Stimulated activated naive B cell treated with anti-CD40 and anti-IgM and Interleukin-4, amounts not matched to agents 10 μg/mL and 1 μg/mL and 100 μg/mL, for 72 hours (primary cell): Measurements from ENCODE around the gene MPL.

Experiments used
- ATAC-seq, 2 donors: fragments of 150-1000 bp; cut with Tn5 transposase; replicated peaks; 2 replicates each; pipeline ENCODE4 v1.10.0; 2021; ENCODE audit warnings: moderate library complexity in 1 of 2
- DNase-seq: peaks from one replicate; pipeline ENCODE4 v3.0.0; 2021
- H3K27ac Mint-ChIP-seq: one replicate; pipeline ENCODE4 v1.8.0; 2022; ENCODE audit warnings: mild to moderate bottlenecking, mixed read lengths
- H3K27me3 Mint-ChIP-seq, 2 donors: one replicate each; pipeline ENCODE4 v1.8.0; 2022; ENCODE audit warnings: mixed read lengths in 2 of 2
- H3K36me3 Mint-ChIP-seq, 2 donors: one replicate each; pipeline ENCODE4 v1.8.0; 2022; ENCODE audit warnings: mixed read lengths in 2 of 2, mild to moderate bottlenecking in 1 of 2
- H3K4me1 Mint-ChIP-seq, 2 donors: one replicate each; pipeline ENCODE4 v1.8.0; 2022; ENCODE audit warnings: mixed read lengths in 2 of 2, mild to moderate bottlenecking in 1 of 2
- H3K4me3 Mint-ChIP-seq, 2 donors: one replicate each; pipeline ENCODE4 v1.8.0; 2022; ENCODE audit warnings: mild to moderate bottlenecking in 2 of 2, mixed read lengths in 2 of 2, moderate library complexity in 1 of 2
- H3K9me3 Mint-ChIP-seq, 2 donors: one replicate each; pipeline ENCODE4 v1.8.0; 2022; ENCODE audit warnings: mixed read lengths in 2 of 2, mild to moderate bottlenecking in 1 of 2

MPL gene

GRCh38 chr1:43349594-43350306 is 12.1 kb downstream of the MPL start:
- Mint-ChIP-seq H3K27ac (peak overlapping the region; percentile 97), H3K9me3 (no peaks in the 10 kb centered on the region), H3K4me1 (peaks cover 16 to 18% of the 10 kb centered on the region in 2 donors), H3K4me3 (peak overlapping the region; percentile 79 to 85), H3K27me3 (no peaks in the 10 kb centered on the region), H3K36me3 (peaks cover 3 to 4% of the 10 kb centered on the region in 2 donors)
- ATAC-seq (peak in 1 of 2 donors; percentile 24), DNase-seq (no peak)

- Mint-ChIP-seq H3K4me3 (no peak overlapping the region), H3K36me3 (peaks cover 4 to 5% of the 10 kb centered on the region in 2 donors), H3K4me1 (peaks cover 10 to 18% of the 10 kb centered on the region in 2 donors), H3K9me3 (no peaks in the 10 kb centered on the region), H3K27ac (peak overlapping the region; percentile 47), H3K27me3 (no peaks in the 10 kb centered on the region)
- DNase-seq (no peak), ATAC-seq (no peak)
Observed at GRCh38 chr1:43350976-43351375, 13.4 kb downstream of the MPL start.

GRCh38 chr1:43351421-43352350 is 14.1 kb downstream of the MPL start:
- peaks cover 4 to 5% of the 10 kb centered on the region in 2 donors for H3K36me3 Mint-ChIP-seq
- peak overlapping the region; percentile 43 for H3K27ac Mint-ChIP-seq
- no peaks in the 10 kb centered on the region for H3K27me3 Mint-ChIP-seq
- peaks cover 6 to 18% of the 10 kb centered on the region in 2 donors for H3K4me1 Mint-ChIP-seq
- ATAC-seq: no peak
- DNase-seq: no peak
- no peaks in the 10 kb centered on the region for H3K9me3 Mint-ChIP-seq
- no peak overlapping the region for H3K4me3 Mint-ChIP-seq

- Mint-ChIP-seq H3K36me3 (peaks cover 4 to 8% of the 10 kb centered on the region in 2 donors), H3K27me3 (no peaks in the 10 kb centered on the region), H3K9me3 (no peaks in the 10 kb centered on the region), H3K4me1 (peaks cover 11 to 18% of the 10 kb centered on the region in 2 donors), H3K27ac (no peak overlapping the region), H3K4me3 (no peak overlapping the region)
- DNase-seq (no peak), ATAC-seq (no peak)
Observed at GRCh38 chr1:43352351-43352705, 14.7 kb downstream of the MPL start.

GRCh38 chr1:43352881-43353280 is 15.3 kb downstream of the MPL start:
- Mint-ChIP-seq H3K27ac (no peak overlapping the region), H3K4me1 (peaks cover 13 to 16% of the 10 kb centered on the region in 2 donors), H3K4me3 (no peak overlapping the region), H3K27me3 (no peaks in the 10 kb centered on the region), H3K9me3 (no peaks in the 10 kb centered on the region), H3K36me3 (peaks cover 4 to 8% of the 10 kb centered on the region in 2 donors)
- no peak for ATAC-seq
- no peak for DNase-seq

GRCh38 chr1:43354471-43354870 is 16.9 kb downstream of the MPL start:
- peaks cover 4 to 8% of the 10 kb centered on the region in 2 donors for H3K36me3 Mint-ChIP-seq
- no peaks in the 10 kb centered on the region for H3K27me3 Mint-ChIP-seq
- H3K9me3 Mint-ChIP-seq: no peaks in the 10 kb centered on the region

GRCh38 chr1:43354936-43355335 is 17.3 kb downstream of the MPL start:
- no peak overlapping the region for H3K4me3 Mint-ChIP-seq
- ATAC-seq: no peak
- no peak overlapping the region for H3K27ac Mint-ChIP-seq
- H3K27me3 Mint-ChIP-seq: no peaks in the 10 kb centered on the region
- peaks cover 4 to 11% of the 10 kb centered on the region in 2 donors for H3K36me3 Mint-ChIP-seq
- peaks cover 14 to 28% of the 10 kb centered on the region in 2 donors for H3K4me1 Mint-ChIP-seq
- no peak for DNase-seq
- H3K9me3 Mint-ChIP-seq: no peaks in the 10 kb centered on the region

More at GRCh38 chr1:43354471-43354870, 16.9 kb downstream of the MPL start:
- DNase-seq: no peak
- no peak for ATAC-seq
- Mint-ChIP-seq H3K4me3 (no peak overlapping the region), H3K4me1 (peaks cover 14 to 23% of the 10 kb centered on the region in 2 donors), H3K27ac (no peak overlapping the region)

GRCh38 chr1:43357251-43357650 is 19.6 kb downstream of the MPL start:
- Mint-ChIP-seq H3K27me3 (no peaks in the 10 kb centered on the region), H3K4me3 (no peak overlapping the region)
- no peak for ATAC-seq

GRCh38 chr1:43358121-43358745 is 20.6 kb downstream of the MPL start:
- peaks cover 24 to 41% of the 10 kb centered on the region in 2 donors for H3K36me3 Mint-ChIP-seq
- no peaks in the 10 kb centered on the region for H3K27me3 Mint-ChIP-seq
- peak overlapping the region; percentile 90 to 92 for H3K4me3 Mint-ChIP-seq
- H3K27ac Mint-ChIP-seq: peak overlapping the region; percentile 96
- ATAC-seq: peak; percentile 49 to 51
- DNase-seq: peak; percentile 15
- H3K4me1 Mint-ChIP-seq: peaks cover 16 to 31% of the 10 kb centered on the region in 2 donors
- H3K9me3 Mint-ChIP-seq: no peaks in the 10 kb centered on the region

More at GRCh38 chr1:43357251-43357650, 19.6 kb downstream of the MPL start:
- DNase-seq: no peak
- H3K36me3 Mint-ChIP-seq: peaks cover 18 to 33% of the 10 kb centered on the region in 2 donors
- no peaks in the 10 kb centered on the region for H3K9me3 Mint-ChIP-seq
- H3K27ac Mint-ChIP-seq: no peak overlapping the region
- H3K4me1 Mint-ChIP-seq: peaks cover 18 to 31% of the 10 kb centered on the region in 2 donors

GRCh38 chr1:43358746-43359693 is 21.4 kb downstream of the MPL start, which contains the start of gene CDC20:
TSS of gene CDC20 (plus strand) at chr1:43358981. CDS start at chr1:43359216, 235 bp downstream.
- ATAC-seq: peak; percentile 97
- Mint-ChIP-seq H3K27ac (peak within 1 kb of the TSS; percentile 96), H3K36me3 (peaks cover 31 to 48% of the 10 kb centered on the region in 2 donors), H3K27me3 (no peaks in the 10 kb centered on the region), H3K4me3 (peak within 1 kb of the TSS; percentile 90 to 92), H3K9me3 (no peaks in the 10 kb centered on the region), H3K4me1 (peaks cover 19 to 37% of the 10 kb centered on the region in 2 donors)
- DNase-seq: peak; percentile 100

GRCh38 chr1:43359696-43360095 is 22.1 kb downstream of the MPL start:
- H3K4me1 Mint-ChIP-seq: peaks cover 24 to 42% of the 10 kb centered on the region in 2 donors
- ATAC-seq: no peak
- peak overlapping the region; percentile 90 to 92 for H3K4me3 Mint-ChIP-seq
- H3K36me3 Mint-ChIP-seq: peaks cover 35 to 52% of the 10 kb centered on the region in 2 donors
- no peaks in the 10 kb centered on the region for H3K27me3 Mint-ChIP-seq
- no peaks in the 10 kb centered on the region for H3K9me3 Mint-ChIP-seq
- DNase-seq: no peak
- H3K27ac Mint-ChIP-seq: no peak overlapping the region

GRCh38 chr1:43360616-43361015 is 23.0 kb downstream of the MPL start:
- Mint-ChIP-seq H3K4me3 (peak overlapping the region; percentile 50 to 61), H3K27me3 (no peaks in the 10 kb centered on the region), H3K27ac (no peak overlapping the region), H3K4me1 (peaks cover 29 to 51% of the 10 kb centered on the region in 2 donors), H3K9me3 (no peaks in the 10 kb centered on the region), H3K36me3 (peaks cover 43 to 60% of the 10 kb centered on the region in 2 donors)
- ATAC-seq (no peak), DNase-seq (no peak)

- peak overlapping the region; percentile 11 for H3K27ac Mint-ChIP-seq
Observed at GRCh38 chr1:43363283-43363934, 25.8 kb downstream of the MPL start.

More at GRCh38 chr1:43363283-43363934, 25.8 kb downstream of the MPL start:
- Mint-ChIP-seq H3K4me1 (peaks cover 36 to 53% of the 10 kb centered on the region in 2 donors), H3K36me3 (peaks cover 57 to 72% of the 10 kb centered on the region in 2 donors), H3K27me3 (no peaks in the 10 kb centered on the region), H3K4me3 (no peak overlapping the region), H3K9me3 (no peaks in the 10 kb centered on the region)
- DNase-seq (no peak), ATAC-seq (no peak)
